ENCODE data around the gene NPL.

DNA sequence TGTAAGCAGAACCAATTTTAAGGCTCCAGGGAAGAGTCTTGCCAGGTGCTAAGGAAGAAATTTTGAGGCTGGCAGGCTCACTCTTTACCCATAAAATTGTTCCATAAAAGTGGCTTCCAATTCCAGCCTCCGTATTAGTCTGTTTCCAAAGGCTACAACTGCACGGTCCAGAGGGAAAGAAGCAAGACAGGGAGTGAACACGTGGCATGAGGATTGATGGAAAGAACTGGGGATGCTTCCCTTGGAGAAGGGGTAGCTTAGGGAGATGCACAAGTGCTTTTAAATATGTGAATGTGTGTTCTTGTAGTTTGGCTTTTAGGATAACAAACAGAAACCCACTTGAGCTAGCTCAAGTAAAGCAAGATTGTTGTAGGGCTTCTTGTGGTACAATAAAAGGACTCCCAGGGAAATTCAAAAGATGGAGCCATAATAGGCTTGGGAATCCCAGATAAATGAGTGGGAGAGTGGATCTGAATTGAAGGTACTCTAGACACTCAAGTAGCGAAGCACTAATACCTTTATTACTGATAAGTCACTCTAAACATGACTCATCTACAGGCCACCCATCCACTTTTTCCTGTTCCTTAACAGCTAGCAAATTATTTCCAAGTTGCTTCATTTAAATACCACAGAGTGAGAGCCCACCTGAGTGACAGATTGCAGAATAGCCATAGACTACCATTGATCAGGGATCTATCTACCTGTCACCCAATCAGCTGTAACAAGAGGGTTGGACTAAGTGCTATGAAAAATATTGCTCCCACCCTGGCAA lies 34.8 kb upstream of the NPL start:
- TF ChIP-seq CTCF (conservative IDR thresholded peaks at IDR 0.05 in 1 of 2, IDR thresholded peaks at IDR 0.05 in 1 of 2; ENCODE audit: low read depth in 1 of 2, low read length in 2 of 2) (no peak), EZH2 (IDR thresholded peaks at IDR 0.05; ENCODE audit: low read length, missing control alignments) (no peak)
